EH (cell line): ENCODE data around the gene ESRRB.
A peak's percentile ranks its signal among the peaks of the same experiment; 100 is the strongest.

Experiments
- DNase-seq: peaks from one replicate; pipeline ENCODE4 v3.0.0-alpha.2; 2015; ENCODE audit warnings: low read depth

ESRRB gene

DNA sequence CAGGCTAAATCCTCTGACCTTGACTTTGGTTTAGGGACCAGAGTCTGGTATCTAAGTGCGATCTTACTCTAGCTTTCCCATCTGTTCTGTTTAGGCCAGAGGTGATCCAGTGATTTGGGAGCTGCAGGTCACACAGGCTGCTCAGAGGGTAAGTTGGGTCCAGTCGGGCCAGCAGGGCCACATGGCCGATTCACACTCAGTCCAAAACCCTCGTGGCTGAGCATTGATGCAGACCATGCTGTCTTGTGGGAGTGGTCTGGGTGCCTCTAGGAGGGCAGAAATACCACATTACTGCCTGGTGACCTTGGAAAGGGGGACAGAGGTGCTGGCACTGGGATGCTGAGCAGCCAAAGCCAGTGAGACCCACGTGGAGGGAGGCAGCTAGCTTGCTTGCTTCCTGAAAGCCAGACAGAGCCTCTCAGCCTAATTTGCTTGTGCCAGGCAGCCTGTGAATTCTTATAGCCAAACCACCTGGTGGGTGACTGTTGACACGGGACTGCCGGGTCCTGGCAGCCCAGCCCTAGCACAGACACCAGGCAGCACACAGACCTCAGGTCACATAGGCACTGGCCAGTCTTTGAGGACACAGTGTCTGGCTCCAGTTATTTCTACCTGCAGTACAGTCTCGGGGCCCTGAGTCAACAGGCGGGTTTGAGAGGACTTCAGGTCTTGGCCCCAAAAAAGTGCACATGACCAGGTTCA lies 31.7 kb downstream of the ESRRB start:
- DNase-seq = no peak

DNA sequence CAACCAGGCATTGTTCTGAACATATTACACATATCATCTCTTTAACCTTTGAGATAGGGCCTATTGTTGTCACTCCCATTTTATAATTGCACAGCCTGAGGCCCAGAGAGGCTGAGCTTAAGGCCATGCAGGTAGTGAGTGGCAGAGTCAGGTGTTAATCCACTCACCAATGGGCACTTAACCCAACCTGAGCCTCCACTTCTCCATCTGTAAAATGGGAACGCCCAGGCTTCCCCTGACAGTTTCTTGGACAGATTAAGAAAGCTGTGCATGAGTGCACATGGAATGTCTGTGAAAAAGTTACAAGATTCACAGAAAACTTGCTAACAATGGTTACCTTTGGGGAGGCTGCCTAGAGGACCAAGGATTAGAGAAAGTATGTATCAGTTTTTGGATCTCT lies 32.9 kb downstream of the ESRRB start:
- DNase-seq = no peak

DNA sequence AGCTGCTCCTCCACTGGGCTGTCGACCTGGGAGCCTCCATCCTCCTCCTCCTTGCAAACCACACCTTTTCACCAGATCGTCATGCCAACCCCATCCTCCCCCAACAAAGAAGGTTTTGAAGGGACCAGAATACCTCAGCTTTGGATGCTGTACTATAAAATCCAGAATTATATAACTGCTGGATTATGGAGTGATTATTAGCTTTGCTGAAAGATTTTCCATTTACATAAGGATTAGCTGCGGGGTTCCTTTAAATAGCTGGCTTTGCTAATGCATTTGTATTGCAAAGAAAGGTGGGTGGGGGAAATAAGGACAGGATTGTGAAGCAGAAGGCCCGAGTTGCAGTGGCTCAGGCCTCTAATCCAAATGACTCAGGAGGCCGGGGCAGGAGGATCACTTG lies 36.6 kb downstream of the ESRRB start:
- DNase-seq = no peak

DNA sequence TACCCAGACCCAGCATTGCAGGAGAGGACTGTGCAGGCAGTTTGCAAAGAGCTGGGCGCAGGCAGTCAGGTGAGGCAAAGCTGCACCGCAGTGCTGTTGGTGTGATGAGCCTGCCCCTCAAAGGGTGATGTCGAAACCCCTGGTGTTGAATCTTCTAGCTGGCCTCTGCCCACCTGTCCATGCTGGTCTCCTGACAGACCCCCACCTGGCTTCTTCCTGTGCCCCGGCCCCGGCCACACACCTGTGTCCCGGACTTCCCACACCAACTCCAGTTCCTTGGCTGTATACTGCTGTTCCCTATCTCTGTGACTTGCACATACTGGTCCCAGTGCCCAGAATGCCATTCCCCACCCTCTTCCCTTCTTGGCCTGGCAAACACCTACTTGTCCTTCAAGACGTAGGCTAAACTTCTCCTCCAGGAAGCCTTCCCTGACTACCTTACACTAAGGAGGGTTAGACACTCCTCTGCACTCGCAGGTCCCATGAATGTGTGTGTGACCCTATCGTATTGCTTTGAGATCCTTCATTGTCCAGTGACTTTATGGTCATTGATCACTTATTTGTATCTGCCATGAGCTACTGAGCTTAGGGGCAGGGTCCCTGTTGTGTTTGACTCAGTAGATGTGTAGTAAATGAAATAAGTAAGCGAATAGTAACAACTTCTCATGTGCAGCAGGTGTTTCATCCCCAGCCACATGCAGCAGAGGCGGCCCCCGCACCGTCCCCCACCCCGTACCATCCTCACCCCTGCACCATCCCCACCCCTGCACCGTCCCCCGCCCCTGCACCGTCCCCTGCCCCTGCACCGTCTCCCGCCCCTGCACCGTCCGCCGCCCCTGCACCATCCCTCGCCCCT lies 37.4 kb downstream of the ESRRB start:
- no peak for DNase-seq

DNA sequence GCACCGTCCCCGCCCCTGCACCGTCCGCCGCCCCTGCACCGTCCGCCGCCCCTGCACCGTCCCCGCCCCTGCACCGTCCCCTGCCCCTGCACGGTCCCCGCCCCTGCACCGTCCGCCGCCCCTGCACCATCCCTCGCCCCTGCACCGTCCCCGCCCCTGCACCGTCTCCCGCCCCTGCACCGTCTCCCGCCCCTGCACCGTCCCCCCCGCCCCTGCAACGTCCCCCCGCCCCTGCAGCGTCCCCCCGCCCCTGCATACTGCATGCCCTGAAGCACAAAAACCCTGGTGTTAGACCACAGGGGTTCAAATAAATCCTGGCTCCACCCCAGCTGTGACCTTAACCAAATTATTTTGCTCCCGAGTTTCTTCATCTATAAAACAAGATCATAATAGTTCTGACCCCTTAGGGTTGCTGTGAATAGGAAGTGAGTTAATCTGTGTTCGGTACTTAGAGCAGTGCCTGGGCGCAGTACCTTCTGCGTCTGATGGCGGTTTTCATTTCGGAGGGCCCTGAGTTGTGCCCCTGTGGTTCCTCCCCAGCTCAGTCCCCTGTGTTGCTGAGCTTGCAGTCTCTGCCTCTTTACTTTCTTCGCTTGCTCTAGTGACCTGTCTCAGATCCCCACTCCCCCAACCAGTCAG lies 38.1 kb downstream of the ESRRB start:
- DNase-seq = no peak

DNA sequence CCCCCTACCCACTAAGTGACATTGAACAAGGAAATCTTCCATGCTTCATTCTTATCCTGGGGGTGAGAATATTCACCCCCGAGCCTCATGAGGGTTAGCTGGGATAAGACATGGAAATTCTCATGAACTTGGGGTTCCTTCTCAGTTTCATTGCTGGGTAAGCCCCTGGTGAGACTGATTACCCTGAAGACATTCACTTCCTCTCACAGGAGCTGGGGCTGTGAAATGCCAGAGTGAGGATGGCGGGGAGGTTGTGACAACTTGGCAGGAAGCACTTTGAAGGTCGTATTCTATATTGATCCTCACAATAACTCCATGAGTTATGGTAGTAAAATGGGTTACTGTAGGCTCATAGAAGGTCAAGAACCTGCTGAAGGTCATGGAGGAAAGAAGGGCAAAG lies 43.5 kb downstream of the ESRRB start:
- DNase-seq = no peak

DNA sequence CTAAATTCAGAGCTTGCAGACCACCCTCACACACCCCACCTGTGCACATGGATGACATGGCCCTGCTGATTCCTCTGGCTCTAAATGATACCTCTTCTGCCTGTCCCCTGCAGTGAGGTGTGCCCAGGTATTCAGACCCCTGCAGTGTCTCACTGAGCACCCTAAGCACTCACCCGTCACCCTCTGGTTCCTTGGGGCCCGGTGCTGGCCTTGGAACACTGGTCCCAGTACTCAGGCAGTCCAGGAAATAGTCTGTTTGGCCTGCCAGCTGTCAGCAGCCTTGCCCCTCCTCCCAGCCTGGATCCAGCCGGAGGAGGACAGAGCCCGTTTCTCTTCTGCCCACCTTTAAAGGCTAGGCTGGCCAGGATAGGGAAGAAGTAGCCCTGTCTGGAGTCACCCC lies 44.9 kb downstream of the ESRRB start:
- no peak for DNase-seq

DNA sequence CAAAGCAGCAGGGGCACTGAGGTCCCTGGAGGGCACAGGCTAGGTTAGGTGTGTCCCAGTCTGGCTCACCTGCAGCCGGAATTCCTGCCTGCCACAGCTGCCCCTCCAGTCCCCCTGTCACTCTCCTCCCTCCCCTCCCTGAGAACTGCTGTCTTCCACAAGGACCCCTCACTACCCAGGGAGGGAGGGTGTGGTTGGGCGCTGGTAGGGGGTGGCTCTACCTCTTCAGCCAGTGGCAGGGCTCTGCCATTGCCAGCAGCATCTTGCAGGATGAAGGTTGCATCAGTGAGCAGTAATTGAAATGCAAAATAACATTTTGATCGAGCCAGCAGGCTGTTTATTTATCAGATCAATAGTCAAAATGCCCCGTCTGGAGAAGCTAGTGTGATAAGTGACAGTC lies 45.7 kb downstream of the ESRRB start:
- DNase-seq = no peak

DNA sequence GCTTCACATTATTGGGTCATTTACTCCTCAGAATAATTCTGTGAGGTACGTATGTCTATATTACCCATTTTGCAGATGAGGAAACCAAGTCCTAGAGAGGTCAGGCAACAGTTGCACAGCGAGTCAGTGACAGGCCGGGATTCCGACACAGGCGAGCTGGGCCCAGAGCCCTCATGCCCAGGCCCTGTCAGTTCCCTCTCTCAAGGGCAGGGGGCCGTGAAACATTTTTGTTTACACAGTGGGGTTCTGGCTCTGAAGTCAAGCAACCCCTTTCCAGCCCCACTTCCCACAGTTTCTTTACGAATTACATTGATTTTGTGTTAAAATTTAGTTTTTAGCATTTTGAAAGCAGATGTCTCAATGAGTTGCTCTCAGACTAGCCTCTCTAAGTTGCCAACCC lies 46.7 kb downstream of the ESRRB start:
- DNase-seq = no peak

DNA sequence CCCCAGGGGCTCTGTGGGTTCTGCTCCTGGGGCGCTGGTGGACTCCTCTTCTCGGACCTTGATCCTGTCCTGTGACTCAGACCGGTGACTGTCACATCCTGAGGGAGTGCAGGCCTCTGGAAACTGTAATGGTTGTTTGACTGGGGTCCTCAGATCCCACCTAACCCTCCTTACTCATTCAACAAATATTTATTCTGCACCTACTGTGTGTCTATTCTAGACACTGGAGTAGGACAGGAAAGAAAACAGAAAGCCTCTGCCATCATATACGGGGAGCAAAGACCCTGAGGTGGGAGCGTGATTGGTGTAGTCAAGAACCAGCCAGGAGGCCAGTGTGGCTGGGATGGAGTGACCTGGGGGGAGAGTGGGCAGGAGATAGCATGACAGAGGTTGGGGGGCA lies 47.6 kb downstream of the ESRRB start:
- DNase-seq = no peak

DNA sequence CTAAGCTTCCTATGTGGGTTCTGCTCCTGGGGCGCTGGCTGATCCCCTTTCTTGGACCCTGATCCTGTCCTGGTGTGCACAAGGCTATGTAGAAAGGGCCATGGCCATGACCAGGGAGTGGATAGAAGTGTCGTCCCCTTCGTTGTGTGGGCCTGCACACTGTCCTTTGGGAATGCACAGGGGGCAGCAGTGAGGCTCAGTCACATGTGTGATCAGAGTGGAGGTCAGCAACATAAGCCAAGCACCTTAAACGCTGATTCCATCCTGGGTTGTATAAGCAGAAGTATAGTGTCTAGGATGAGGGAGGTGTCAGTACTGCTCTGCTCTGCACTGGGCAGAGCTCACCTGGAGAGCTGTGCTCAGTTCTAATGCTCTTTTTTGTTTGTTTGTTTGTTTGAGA lies 48.4 kb downstream of the ESRRB start:
- no peak for DNase-seq

DNA sequence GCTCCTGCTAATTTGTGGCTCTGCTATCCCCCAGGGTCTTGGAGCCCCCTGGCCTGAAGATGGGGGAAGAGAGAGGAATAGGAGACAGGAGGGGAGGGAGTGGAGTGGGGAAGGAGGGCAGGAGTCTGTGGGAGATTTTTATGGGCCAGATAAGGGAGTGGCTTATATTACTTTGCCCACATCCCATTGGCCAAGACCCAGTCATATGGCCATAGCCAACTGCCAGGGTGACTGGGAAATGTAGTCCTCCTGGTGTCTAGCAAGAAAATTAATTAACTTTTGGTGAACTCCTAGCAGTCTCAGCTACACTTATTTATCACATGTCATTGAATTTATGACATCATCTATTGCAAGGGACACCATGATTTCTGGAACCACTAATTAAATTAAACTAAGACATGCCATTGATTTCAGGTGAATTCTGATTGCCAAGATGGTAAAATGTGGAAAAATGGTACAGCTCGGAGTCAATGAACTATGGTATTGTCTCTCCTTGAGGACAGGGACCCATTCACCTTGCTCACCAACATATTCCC lies 50.3 kb downstream of the ESRRB start:
- peak; percentile 7 for DNase-seq

DNA sequence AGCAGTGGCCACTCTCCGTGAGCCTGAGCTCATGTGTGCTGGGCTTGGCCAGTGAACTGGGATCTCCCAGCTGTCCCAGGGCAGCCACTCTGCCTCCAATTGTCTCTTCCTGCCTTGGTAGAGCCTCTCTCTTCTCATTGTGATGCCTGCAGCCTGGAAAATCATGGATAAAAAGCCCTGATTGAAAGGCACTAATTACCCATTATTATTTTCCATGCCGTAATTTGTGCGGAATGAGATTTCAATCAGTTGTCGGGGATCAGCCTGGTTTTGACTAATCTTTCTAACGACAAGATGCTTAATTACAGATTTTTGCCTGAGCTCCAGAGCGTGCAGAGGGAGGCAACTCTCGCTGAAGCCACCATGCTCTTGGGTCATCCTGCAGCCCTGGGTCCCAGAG lies 52.7 kb downstream of the ESRRB start:
- DNase-seq = no peak

DNA sequence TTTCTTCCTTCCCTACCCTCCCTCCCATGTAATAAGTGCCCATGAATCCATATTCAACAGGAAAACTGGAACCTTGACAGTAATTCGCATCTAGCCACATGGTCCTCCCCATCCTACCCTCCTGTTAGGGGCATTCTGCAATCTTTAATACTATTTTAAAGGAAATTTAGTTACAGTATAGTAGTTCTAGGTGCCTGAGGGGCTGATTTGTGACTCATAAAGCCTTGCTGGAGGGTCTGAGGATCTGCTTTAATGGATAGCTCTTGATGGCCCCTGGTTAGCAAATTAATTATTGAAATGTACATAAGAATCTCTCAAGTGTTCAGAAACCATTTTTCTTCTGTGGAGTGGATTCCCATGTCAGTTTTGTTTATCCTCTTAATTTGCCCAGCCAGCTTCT lies 54.1 kb downstream of the ESRRB start:
- no peak for DNase-seq

DNA sequence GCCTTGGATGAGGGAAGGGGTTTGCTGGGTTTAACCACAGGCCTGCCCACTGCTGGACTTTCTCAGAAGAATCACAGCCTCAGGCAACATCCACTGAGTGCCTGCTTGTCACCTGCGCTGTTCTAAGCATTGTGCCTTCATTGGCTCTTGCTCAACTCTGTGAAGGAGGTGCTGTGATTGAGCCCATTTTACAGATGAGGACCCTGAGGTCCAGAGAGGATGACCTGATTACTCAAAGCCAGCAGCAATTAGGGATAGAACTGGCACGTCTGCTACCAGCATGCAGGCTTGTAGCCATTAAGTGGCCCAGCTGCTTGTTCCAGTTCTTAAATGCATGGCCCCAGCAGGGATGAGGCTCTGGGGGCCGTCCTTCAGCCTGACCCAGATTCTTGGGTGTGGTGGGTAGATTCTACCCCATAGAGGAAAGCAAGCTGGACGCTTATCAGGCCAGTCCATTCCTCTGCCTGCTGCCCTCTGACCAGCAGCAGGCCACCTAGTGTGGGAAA lies 54.6 kb downstream of the ESRRB start:
- DNase-seq = no peak

DNA sequence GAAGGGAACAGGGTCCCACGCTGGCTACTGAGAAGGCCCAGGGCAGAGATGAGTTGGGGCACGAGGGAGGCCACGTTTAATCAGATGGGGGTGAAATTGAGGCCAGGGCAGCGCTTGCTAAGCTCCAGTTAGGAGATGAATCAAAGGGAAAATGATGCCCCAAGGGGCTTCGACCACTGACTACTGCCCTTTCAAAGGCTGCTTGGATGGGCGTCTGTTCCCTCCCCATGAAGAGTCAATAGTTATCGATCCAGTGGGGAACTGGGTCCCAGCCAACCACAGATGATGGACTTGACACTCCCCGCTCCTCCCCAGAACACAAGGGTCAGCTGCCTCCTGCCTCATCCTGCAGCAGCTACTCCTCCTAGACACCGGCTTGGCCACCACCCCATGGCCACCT lies 55.6 kb downstream of the ESRRB start:
- no peak for DNase-seq

DNA sequence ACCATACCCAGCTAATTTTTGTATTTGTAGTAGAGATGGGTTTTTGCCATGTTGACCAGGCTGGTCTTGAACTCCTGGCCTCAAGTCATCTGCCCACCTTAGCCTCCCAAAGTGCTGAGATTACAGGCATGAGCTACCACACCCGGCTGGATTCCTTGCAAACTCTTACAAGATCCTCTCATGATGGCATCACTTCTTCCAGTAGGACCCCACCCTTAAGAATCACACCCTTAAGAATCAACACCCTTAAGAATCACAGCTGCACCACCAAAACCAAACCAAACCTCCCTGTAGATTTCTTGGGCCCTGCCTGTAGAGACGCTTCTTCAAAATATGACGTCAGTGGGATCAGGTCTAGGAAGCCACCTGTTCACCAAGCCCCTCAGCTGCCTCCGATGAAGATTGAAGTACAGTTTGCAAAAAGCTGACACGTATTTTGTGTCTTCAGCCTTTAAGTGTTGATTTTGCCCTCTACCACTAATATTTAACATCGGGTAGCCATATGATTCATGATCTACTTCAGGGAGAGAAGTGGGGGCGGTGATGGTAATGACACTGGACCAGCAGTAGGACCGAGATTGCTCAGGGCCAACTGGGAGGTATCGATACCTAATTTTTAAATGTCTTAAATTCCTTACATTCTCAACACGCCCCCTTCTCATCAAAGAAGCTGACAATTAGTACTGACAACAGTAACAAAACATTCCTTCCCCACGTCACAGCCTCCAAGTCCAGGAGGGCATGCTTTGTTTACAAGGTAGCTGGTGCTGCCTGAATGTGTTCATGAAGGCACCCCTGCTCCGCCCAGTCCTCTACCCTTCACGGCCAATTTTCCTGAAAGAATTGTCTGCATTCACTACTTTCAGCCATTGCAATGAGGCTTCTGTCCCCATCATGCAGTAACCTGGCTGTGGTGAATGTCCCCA lies 57.2 kb downstream of the ESRRB start:
- DNase-seq = no peak

DNA sequence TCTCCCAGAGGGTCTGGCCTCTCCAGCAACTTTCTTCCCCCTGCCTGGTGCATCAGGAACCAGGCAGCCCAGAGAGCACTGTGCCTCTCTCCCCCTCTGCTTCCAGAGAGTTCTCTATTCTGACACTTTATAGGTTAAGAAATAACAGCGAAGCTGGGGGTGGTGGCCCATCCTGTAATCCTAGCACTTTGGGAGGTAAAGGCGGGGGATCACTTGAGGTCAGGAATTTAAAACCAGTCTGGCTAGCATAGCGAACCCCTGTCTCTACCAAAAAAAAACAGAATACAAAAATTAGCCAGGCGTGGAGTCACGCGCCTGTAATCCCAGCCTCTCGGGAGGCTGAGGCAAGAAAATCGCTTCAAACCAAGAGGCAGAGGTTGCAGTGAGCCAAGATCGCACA lies 58.3 kb downstream of the ESRRB start:
- no peak for DNase-seq

DNA sequence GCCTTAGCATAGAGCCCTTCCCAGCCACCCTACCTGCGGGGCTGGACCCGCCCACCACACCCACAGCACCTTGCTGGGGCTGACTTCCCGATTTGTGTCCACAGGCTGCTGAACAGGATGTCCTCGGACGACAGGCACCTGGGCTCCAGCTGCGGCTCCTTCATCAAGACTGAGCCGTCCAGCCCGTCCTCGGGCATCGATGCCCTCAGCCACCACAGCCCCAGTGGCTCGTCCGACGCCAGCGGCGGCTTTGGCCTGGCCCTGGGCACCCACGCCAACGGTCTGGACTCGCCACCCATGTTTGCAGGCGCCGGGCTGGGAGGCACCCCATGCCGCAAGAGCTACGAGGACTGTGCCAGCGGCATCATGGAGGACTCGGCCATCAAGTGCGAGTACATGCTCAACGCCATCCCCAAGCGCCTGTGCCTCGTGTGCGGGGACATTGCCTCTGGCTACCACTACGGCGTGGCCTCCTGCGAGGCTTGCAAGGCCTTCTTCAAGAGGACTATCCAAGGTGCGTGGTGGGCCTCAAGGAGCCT lies 63.4 kb downstream of the ESRRB start:
- DNase-seq = no peak

DNA sequence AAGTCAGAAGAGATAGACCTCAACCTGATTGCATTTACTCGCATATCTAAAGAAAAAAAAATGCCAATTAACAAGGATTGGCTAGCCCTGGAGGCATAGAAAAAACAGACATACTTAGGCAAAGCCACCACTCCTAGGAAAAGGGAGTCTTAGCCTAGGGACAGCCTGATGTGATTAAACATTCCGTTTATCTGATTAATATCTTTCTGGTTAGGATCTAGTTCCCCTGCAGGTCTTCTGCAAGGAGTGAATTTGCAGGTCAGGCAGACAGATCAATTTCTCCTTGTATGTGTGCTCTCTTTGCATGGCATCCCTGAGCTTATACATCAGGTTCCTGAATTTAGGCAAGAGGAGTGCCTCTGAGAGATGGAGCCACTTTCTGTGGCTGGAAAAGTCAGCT lies 70.5 kb downstream of the ESRRB start:
- DNase-seq = no peak

DNA sequence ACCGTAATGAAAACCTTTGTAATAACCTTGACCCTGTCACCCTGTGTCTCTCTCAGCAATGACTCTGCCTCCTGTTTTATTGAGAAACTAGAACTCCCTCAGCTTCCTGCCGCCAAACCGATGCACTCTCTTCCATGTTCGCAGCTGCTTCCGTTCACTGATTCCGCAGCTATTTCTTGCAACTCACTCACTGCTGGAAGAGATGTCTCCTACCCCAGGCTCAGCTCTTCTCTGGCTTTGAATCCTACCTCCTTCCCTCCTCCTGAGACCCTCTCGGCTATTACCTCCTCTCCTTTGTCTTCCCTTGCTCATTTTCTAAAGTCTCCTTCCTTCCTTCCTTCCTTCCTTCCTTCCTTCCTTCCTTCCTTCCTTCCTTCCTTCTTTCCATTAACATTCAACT lies 71.0 kb downstream of the ESRRB start:
- no peak for DNase-seq
